Renal cortical epithelial cell (primary cell): Measurements from ENCODE around the gene CHIA. TPM values are rescaled to one million over a fixed set of nuclear protein-coding genes. Genes with fewer than 3 reads are reported as not detected.
"Not testable (repeated sequence)": the region's sequence is repeated elsewhere in the genome, so short reads cannot be mapped to it uniquely, and the experiment has no call there.

ENCODE experiments used
- DNase-seq: peaks from one replicate; pipeline ENCODE4 v3.0.0-alpha.2; 2011; ENCODE audit warnings: low read depth
- total RNA-seq: library from RNA; depleted of rRNA; stranded (reverse); fragments of >200 nt; gene quantifications from 2 replicates; pipeline ENCODE4 v1.2.3, GENCODE V29; 2014

The CHIA gene
- total RNA-seq, 1 donor from 2014 or later = not detected

DNA sequence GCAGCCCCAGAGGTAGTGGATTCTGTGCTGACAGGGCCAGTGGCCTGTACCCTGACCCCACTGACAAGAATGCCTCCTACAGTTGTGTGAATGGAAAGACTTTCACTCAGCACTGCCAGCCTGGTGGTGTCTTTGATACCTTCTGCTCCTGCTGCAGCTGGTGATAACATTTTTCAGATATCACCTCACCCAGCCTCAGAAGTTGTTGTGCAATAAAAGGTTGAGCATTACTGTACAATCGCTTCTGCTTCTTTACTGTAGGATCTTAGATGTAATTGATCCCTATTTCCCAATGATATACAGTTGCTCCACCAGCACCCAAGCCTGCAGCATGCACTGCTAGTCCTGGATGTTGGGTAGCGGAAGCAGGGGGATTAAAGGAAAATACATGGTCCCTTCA is 4.8 kb upstream of the CHIA start:
- DNase-seq = no peak

- DNase-seq = peak; percentile 23
Observed at GRCh38 chr1:111286912-111287311, 3.7 kb upstream of the CHIA start.

GRCh38 chr1:111289371-111289770 is 1.3 kb upstream of the CHIA start:
- no peak for DNase-seq

DNA sequence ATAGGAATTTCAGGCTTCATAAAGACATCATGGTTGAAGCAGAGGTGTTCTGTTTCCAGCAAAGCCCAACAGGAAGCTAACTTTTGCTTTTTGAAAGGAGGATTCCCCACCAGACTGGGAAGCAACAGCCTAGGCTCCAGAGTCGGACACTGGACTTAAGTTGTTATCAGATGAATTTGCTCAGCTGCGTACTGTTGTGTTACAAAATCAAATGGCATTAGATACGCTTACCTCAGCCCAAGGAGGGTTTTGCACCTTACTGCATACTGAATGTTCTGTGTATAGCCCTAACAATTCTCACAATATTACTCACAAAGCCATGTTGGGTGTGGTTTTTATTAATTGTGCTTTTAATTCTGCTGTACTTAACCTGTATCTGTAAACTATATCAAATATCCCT is 547 bp upstream of the CHIA start:
- DNase-seq = no peak

- no peak for DNase-seq
Observed at GRCh38 chr1:111294390-111294789, 3.7 kb downstream of the CHIA start.

- no peak for DNase-seq
Observed at GRCh38 chr1:111302374-111302773, 11.7 kb downstream of the CHIA start.

DNA sequence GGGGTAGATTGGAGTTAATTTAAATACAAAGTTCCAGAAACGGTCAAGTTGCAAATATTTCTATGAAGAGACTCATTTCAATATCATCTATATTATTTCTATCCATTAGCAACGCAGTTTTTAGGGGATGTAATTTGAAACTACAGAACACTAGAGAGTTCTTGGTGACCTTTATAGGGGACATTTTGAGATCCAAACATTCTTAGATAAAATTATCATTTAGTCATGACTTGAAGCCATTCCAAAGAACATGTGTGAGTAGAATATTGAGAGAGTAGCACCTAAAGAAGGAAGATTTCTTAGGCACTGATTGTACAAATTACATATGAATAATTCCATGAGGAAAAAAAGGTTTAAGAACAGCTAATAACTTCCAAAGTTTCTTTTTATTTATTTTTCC is 19.0 kb downstream of the CHIA start:
- DNase-seq = no peak

- no peak for DNase-seq
Observed at GRCh38 chr1:111318523-111318922, 27.9 kb downstream of the CHIA start.

DNA sequence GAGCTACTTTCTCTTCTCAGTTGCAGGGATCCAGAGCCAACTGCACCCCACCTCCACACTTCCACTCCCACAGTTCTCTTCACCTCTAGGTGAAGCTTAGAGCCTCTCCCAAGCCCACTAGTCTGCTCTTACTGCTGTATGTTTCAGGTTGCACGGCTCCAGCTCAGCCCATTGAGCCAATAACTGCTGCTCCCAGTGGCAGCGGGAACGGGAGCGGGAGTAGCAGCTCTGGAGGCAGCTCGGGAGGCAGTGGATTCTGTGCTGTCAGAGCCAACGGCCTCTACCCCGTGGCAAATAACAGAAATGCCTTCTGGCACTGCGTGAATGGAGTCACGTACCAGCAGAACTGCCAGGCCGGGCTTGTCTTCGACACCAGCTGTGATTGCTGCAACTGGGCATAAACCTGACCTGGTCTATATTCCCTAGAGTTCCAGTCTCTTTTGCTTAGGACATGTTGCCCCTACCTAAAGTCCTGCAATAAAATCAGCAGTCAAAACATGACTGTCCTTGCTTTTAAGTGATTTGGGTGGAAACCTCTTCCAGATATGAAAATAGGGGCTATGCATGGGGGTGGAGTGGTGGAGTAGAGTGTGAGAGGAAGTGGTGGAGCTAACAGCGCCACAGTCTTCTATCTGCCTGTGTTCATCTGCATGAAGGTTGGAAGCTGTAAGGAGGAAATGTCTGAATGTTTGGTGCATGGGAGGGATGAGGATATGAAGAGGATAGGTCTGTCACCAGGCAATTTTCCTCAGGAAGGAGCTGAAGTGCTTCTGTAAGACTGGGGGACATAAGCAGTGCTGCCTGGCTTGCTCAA is 29.6 kb downstream of the CHIA start:
- DNase-seq = no peak

- DNase-seq = peak; percentile 3
Observed at GRCh38 chr1:111323231-111323630, 32.6 kb downstream of the CHIA start.

DNA sequence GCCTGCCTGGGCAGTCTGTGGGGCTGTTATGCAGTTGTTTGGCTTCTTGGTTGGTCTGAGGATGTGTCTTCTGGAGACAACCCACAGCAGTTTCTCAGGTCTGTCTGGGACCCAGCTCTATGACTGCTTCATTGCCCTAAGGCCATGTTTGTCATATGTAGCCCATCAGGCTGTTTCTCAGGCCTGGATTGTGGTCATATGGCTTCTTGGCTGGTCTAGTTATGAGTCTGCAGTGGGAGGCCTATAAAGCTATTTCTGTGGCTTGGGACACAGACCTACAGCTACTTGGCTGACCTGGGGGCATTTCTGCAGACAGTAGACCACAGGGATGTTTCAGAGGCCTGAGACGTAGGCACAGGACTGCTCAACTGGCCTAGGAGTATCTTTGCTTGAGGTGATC is 41.5 kb downstream of the CHIA start:
- DNase-seq = no peak

GRCh38 chr1:111334169-111334568 is 43.5 kb downstream of the CHIA start:
- DNase-seq = peak; percentile 29

- DNase-seq = not testable (repeated sequence)
Observed at GRCh38 chr1:111335214-111335877, 44.7 kb downstream of the CHIA start.

DNA sequence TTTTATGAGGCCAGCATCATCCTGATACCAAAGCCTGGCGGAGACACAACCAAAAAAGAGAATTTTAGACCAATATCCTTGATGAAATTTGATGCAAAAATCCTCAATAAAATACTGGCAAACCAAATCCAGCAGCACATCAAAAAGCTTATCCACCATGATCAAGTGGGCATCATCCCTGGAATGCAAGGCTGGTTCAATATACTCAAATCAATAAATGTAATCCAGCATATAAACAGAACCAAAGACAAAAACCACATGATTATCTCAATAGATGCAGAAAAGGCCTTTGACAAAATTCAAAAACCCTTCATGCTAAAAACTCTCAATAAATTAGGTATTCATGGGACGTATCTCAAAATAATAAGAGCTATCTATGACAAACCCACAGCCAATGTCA is 48.2 kb downstream of the CHIA start:
- not testable (repeated sequence) for DNase-seq

DNA sequence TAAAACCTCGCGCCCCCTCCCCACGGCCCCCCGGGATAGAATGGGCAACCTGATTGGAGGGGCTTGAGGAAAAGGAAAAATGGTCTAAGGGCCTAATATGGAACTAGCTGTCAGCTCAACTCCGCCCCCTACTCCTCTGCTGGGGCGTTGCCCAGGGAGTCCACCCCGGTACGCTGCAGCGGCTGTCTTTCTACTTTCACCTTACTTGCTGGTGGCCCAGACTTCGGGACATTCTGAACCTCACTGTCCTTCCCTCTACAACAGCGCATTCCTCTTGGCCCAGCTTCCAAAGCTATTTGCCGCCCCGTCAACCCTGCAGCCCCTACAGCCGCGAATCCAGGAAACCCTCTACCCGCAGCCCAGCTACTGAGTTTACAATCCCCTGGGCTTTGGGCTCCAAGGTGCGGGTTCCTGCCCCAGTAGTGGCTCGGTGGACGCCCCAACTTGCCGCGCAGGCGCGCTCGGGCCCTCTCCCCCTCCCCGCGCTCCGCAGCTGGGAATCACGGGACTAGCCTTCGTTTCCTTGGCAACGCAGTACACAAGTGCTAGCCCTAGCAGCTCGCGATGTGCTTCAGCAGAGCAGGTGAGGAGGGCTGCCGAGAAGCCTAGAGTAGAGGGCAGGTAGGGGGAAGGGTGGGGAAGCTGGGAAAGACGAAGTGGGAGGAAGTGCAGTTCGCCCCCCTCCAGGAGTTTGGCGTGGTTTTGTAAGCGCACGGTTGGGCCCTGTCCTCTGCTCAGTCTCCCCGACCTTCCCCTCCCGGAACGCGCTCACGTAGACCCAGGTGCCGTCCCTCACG is 55.6 kb downstream of the CHIA start:
- DNase-seq = peak; percentile 86

- no peak for DNase-seq
Observed at GRCh38 chr1:111347026-111347425, 56.4 kb downstream of the CHIA start.

- no peak for DNase-seq
Observed at GRCh38 chr1:111351700-111352099, 61.0 kb downstream of the CHIA start.

- no peak for DNase-seq
Observed at GRCh38 chr1:111354584-111354983, 63.9 kb downstream of the CHIA start.

- DNase-seq = no peak
Observed at GRCh38 chr1:111358964-111359363, 68.3 kb downstream of the CHIA start.

GRCh38 chr1:111359376-111359775 is 68.7 kb downstream of the CHIA start:
- no peak for DNase-seq

DNA sequence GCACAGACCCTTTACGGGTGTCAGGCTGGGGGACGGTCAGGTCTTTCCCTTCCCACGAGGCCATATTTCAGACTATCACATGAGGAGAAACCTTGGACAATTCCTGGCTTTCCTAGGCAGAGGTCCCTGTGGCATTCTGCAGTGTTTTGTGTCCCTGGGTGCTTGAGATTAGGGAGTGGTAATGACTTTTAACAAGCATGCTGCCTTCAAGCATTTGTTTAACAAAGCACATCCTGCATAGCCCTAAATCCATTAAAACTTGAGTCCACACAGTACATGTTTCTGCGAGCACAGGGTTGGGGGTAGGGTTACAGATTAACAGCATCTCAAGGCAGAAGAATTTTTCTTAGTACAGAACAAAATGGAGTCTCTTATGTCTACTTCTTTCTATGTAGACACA is 69.6 kb downstream of the CHIA start:
- DNase-seq = peak; percentile 2

DNA sequence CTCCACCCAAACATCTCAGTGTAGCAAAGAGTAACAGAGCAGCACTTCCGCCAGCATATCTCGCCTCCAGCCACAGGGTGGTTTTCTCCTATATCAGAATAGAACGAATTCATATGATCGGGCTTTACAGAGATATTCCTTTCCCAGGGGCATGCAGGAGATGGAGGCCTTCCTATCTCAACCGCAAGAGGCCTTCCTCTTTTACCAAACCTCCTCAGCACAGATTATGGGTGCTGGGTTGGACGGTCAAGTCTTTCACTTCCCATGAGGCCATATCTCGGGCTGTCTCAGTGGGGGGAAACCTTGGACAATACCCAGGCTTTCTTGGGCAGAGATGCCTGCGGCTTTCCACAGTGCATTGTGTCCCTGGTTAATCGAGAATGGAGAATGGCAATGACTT is 71.1 kb downstream of the CHIA start:
- no peak for DNase-seq

- peak; percentile 16 for DNase-seq
Observed at GRCh38 chr1:111364690-111365089, 74.0 kb downstream of the CHIA start.
